ENCODE results near the gene SNAP29. TPM values are rescaled to one million over a fixed set of nuclear protein-coding genes. Genes with fewer than 3 reads are reported as not detected.

SNAP29 gene
- total and polyA plus RNA-seq, 9 of the 15 experiments (the other 6 are each of a cell fraction or from before 2014, with no cell fraction given): 19.5 to 250 (median 75.9) TPM

DNA sequence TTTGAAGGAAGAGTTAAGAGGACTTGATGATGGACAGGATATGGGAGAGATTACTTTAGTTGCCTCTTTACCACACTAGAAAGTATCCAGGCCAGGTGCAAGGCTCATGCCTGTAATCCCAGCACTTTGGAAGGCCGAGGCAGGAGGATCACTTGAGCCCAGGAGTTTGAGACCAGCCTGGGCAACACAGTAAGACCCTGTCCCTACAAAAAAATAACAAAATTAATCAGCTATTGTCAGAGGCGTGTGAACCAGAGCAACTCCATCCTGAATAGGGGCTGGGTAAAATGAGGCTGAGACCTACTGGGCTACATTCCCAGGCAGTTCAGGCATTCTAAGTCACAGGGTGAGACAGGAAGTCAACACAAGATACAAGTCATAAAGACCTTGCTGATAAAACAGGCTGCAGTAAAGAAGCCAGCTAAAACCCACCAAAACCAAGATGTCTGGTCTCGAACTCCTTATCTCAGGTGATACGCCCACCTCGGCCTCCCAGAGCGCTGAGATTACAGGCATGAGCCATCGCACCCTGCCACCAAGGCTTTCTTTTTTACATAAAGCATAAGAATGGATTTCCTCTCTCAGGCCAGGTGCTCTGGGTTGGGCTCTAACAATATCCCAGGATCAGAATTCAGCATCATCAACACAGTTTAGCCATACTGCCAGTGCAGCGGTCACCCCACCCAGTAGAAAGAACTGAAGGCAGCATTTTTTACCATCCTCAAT lies 18.0 kb upstream of the SNAP29 start (continued):
- no peak for TF ChIP-seq ZKSCAN3 (CRISPR knock-in tag; IDR thresholded peaks at IDR 0.05)
- TF ChIP-seq ZNF140 (CRISPR knock-in tag; IDR thresholded peaks at IDR 0.05): no peak
- peak; percentile 54; the same call in 1 of the 2 replicates for TF ChIP-seq ZNF561 (CRISPR knock-in tag; conservative IDR thresholded peaks at IDR 0.05)
- TF ChIP-seq NR4A1 (CRISPR knock-in tag; IDR thresholded peaks at IDR 0.05): peak; percentile 38; the same call in 1 of the 2 replicates
- TF ChIP-seq NR4A1 (tag; IDR thresholded peaks at IDR 0.05): 0 out of 2 replicates have a peak, but pooled peaks have one; percentile 53
- peak; percentile 63 for TF ChIP-seq SOX6 (IDR thresholded peaks at IDR 0.05)
- TF ChIP-seq ZBTB1 (CRISPR knock-in tag; IDR thresholded peaks at IDR 0.05; ENCODE audit: borderline replicate concordance, low read depth): peak; percentile 74; the same call in 1 of the 2 replicates
- TF ChIP-seq, protein P1, sequence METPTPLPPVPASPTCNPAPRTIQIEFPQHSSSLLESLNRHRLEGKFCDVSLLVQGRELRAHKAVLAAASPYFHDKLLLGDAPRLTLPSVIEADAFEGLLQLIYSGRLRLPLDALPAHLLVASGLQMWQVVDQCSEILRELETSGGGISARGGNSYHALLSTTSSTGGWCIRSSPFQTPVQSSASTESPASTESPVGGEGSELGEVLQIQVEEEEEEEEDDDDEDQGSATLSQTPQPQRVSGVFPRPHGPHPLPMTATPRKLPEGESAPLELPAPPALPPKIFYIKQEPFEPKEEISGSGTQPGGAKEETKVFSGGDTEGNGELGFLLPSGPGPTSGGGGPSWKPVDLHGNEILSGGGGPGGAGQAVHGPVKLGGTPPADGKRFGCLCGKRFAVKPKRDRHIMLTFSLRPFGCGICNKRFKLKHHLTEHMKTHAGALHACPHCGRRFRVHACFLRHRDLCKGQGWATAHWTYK (CRISPR knock-in tag; IDR thresholded peaks at IDR 0.05): peak; percentile 71; the same call in 1 of the 2 replicates
- TF ChIP-seq, protein P2, sequence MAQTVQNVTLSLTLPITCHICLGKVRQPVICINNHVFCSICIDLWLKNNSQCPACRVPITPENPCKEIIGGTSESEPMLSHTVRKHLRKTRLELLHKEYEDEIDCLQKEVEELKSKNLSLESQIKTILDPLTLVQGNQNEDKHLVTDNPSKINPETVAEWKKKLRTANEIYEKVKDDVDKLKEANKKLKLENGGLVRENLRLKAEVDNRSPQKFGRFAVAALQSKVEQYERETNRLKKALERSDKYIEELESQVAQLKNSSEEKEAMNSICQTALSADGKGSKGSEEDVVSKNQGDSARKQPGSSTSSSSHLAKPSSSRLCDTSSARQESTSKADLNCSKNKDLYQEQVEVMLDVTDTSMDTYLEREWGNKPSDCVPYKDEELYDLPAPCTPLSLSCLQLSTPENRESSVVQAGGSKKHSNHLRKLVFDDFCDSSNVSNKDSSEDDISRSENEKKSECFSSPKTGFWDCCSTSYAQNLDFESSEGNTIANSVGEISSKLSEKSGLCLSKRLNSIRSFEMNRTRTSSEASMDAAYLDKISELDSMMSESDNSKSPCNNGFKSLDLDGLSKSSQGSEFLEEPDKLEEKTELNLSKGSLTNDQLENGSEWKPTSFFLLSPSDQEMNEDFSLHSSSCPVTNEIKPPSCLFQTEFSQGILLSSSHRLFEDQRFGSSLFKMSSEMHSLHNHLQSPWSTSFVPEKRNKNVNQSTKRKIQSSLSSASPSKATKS (CRISPR knock-in tag; IDR thresholded peaks at IDR 0.05): peak; percentile 63; the same call in 1 of the 2 replicates
- TF ChIP-seq TARDBP (IDR thresholded peaks at IDR 0.05): 0 out of 2 replicates have a peak, but pooled peaks have one; percentile 16
- TF ChIP-seq SMARCA4 (IDR thresholded peaks at IDR 0.05): peak; percentile 76
- TF ChIP-seq CXXC5 (CRISPR knock-in tag; IDR thresholded peaks at IDR 0.05): peak; percentile 73
- no peak for TF ChIP-seq ZFP1 (CRISPR knock-in tag; IDR thresholded peaks at IDR 0.05)
- peak; percentile 24 for TF ChIP-seq MEIS2 (IDR thresholded peaks at IDR 0.05; ENCODE audit: partially characterized antibody)
- TF ChIP-seq, protein P3, sequence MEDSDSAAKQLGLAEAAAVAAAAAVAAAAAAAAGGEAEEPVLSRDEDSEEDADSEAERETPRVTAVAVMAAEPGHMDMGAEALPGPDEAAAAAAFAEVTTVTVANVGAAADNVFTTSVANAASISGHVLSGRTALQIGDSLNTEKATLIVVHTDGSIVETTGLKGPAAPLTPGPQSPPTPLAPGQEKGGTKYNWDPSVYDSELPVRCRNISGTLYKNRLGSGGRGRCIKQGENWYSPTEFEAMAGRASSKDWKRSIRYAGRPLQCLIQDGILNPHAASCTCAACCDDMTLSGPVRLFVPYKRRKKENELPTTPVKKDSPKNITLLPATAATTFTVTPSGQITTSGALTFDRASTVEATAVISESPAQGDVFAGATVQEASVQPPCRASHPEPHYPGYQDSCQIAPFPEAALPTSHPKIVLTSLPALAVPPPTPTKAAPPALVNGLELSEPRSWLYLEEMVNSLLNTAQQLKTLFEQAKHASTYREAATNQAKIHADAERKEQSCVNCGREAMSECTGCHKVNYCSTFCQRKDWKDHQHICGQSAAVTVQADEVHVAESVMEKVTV (CRISPR knock-in tag; IDR thresholded peaks at IDR 0.05): peak; percentile 17; the same call in 1 of the 2 replicates
- TF ChIP-seq, protein P4, sequence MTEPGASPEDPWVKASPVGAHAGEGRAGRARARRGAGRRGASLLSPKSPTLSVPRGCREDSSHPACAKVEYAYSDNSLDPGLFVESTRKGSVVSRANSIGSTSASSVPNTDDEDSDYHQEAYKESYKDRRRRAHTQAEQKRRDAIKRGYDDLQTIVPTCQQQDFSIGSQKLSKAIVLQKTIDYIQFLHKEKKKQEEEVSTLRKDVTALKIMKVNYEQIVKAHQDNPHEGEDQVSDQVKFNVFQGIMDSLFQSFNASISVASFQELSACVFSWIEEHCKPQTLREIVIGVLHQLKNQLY (CRISPR knock-in tag; conservative IDR thresholded peaks at IDR 0.05): no peak
- TF ChIP-seq ZNF324 (CRISPR knock-in tag; IDR thresholded peaks at IDR 0.05): 0 out of 2 replicates have a peak, but pooled peaks have one; percentile 17
- 0 out of 2 replicates have a peak, but pooled peaks have one; percentile 11 for TF ChIP-seq L3MBTL2 (IDR thresholded peaks at IDR 0.05)
- 0 out of 2 replicates have a peak, but pooled peaks have one; percentile 20 for TF ChIP-seq ZNF764 (CRISPR knock-in tag; IDR thresholded peaks at IDR 0.05; ENCODE audit: low read depth)
- 0 out of 2 replicates have a peak, but pooled peaks have one; percentile 59 for TF ChIP-seq ELF2 (CRISPR knock-in tag; IDR thresholded peaks at IDR 0.05)
- no peak for TF ChIP-seq CHD4 (IDR thresholded peaks at IDR 0.05; ENCODE audit: insufficient read depth, insufficient replicate concordance, low read depth, low read length, poor library complexity, severe bottlenecking)
- TF ChIP-seq ZNF311 (CRISPR knock-in tag; IDR thresholded peaks at IDR 0.05): peak; percentile 69; the same call in 1 of the 2 replicates
